ENCODE data around the gene ANKDD1A. TPM values are rescaled to one million over a fixed set of nuclear protein-coding genes. Genes with fewer than 3 reads are reported as not detected.

Gene ANKDD1A
- total RNA-seq, 1 experiment from 2014 or later: 3.3 TPM

DNA sequence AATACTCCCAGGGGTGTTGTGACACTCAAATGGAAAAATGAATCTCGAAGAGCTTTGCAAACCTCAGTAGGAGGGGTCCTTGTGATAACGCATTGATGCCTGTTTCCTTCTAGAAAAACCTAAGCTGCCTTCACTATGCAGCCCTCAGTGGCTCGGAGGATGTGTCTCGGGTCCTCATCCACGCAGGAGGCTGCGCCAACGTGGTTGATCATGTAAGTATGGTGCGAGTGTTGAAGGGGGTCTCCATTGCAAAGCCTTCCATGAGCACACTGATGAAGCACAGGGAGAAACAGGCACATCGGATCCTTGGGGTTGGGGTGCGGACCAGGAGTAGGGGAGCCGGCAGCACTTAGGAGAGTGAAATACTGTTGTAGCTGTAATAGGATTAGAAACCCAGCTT, 22.3 kb downstream of the ANKDD1A start:
- DNase-seq: no peak

DNA sequence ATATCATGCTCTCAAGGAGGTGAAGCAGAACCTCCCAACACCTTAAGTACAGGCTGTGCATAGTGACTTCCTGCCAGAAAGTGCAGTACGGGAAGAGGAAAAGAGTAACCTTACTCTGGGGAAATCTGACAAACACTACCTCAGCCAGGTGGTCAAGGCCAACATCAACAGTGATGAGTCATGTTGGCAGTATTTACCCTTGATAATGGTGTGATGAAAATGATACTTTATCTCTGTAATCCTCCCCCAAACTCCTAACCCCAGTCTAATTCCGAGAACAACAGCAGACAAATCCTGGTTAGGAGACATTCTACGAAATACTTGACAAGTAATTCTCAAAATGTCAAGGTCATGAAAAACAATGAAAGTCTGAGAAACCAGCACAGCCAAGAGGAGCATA, 26.5 kb downstream of the ANKDD1A start:
- no peak for DNase-seq
- Histone ChIP-seq H3K4me3 (no peak overlapping the region), H3K36me3 (no peaks in the 10 kb centered on the region), H3K27me3 (no peaks in the 10 kb centered on the region; the same call in 1 of the 2 replicates), H3K9me3 (no peaks in the 10 kb centered on the region)

More for the DNA sequence above, 22.3 kb downstream of the ANKDD1A start:
- Histone ChIP-seq H3K36me3 (no peaks in the 10 kb centered on the region), H3K27me3 (no peaks in the 10 kb centered on the region), H3K4me3 (no peak overlapping the region), H3K9me3 (no peaks in the 10 kb centered on the region)

DNA sequence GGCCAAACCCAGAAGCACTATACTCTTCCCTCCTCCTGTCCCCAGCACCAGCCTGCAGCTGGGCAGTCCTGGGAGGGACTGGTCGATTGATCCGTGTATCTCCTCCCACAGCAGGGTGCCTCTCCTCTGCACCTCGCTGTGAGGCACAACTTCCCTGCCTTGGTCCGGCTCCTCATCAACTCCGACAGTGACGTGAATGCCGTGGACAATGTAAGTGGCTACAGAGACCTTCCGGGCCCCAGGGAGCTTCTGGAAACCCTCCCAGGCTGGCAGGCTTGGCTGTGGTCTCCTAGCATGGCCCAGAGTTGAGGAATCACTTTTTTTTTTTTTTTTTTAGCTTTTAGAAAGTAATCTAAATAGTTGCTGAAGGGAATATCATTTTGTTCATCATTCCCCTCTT, 30.7 kb downstream of the ANKDD1A start:
- H3K27me3 ChIP-seq: no peaks in the 10 kb centered on the region; the same call in 1 of the 2 replicates
- no peaks in the 10 kb centered on the region for H3K9me3 ChIP-seq
- no peak for DNase-seq
- no peaks in the 10 kb centered on the region for H3K36me3 ChIP-seq
- H3K4me3 ChIP-seq: no peak overlapping the region

DNA sequence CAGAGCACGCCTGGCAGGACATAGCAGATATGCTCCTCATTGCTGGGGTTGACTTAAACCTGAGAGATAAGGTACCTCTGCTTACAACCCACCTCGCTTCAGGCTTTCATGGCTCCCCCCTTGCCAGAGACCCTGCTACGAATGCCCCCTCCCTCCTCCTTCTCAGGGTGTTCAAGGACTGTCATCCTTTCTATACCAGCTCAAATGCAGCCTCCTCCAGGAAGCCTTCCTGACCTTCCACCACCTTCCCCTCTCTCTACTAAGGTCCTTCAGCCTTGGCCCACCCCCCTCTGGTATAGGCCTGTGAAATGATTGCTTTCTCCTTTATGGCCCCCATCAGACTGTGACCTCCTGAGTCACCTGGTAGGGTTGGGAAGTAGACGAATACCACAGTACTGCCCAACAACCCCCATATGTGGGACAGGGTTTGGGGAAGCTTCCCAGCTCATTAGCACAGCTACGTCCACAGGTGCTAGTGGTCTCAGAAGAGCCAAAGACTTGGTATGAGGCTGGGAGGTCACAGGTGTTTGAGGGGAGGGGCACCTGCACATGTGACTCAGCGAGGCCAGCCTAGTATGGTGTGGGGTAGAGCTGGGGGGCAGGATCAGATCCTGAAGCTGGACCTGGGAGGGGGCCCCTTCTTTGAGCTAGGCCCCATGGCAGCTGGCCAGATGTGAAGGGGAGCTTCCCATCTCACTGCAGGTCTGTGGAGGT, 32.0 kb downstream of the ANKDD1A start:
- Histone ChIP-seq H3K27me3 (no peaks in the 10 kb centered on the region; the same call in 1 of the 2 replicates), H3K4me3 (no peak overlapping the region), H3K9me3 (no peaks in the 10 kb centered on the region), H3K36me3 (no peaks in the 10 kb centered on the region)
- no peak for DNase-seq

DNA sequence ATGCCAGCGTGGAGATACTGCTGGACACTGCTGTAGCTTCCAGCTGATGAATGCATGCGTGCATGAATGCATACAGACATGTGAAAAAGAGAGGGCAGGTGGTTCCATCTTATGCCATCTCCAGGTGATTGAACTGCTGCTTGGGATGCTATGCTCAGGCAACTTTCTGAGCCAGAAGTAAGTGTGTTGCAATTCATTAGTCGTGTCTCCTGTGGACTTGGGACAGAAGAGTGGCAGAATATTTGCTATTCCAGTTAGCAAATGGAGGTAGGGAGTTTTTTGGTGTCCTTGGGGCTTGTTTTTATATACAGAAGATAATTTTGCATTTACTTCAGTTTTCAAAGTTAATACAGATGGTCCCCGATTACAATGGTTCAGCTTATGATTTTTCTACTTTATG, 33.3 kb downstream of the ANKDD1A start:
- Histone ChIP-seq H3K9me3 (no peaks in the 10 kb centered on the region), H3K27me3 (no peaks in the 10 kb centered on the region; the same call in 1 of the 2 replicates), H3K4me3 (no peak overlapping the region), H3K36me3 (no peaks in the 10 kb centered on the region)
- no peak for DNase-seq

DNA sequence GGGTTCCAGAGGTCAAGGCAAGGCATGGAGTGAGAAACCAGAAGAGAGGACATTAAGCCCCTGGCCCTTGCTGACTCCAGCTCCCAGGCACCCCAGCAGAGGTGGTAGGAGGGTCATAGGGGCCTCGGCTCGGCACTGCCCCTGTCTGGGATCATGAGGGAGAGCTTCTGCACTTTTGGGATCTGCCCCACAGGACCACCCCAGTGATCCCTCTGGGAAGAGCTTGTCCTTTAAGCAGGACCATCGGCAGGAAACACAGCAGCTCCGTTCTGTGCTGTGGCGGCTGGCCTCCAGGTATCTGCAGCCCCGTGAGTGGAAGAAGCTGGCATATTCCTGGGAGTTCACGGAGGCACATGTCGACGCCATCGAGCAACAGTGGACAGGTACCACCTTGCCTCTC, 35.5 kb downstream of the ANKDD1A start:
- no peaks in the 10 kb centered on the region for H3K36me3 ChIP-seq
- no peak for DNase-seq

DNA sequence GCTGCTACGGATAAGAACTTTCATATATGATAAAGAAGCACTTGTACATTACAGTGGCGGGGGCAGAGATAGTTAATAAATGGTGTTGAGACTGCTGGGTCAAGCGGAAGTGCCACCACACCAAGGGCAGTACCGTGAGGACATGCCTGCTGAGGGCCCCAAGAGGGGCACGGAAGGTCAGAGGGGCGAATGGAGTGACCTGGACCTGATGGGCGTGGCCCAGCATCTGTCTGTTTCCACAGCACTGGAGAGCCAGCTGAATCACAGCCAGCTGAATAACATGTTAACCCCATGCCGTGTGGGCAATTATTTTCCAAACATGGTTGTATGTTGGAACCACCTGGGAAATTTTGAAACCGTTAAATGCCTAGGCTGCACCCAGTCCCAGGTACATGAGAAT, 37.2 kb downstream of the ANKDD1A start:
- Histone ChIP-seq H3K36me3 (no peaks in the 10 kb centered on the region), H3K9me3 (no peaks in the 10 kb centered on the region), H3K4me3 (no peak overlapping the region), H3K27me3 (no peaks in the 10 kb centered on the region)
- no peak for DNase-seq

More for the DNA sequence above, 35.5 kb downstream of the ANKDD1A start:
- Histone ChIP-seq H3K9me3 (no peaks in the 10 kb centered on the region), H3K27me3 (no peaks in the 10 kb centered on the region; the same call in 1 of the 2 replicates), H3K4me3 (no peak overlapping the region)

DNA sequence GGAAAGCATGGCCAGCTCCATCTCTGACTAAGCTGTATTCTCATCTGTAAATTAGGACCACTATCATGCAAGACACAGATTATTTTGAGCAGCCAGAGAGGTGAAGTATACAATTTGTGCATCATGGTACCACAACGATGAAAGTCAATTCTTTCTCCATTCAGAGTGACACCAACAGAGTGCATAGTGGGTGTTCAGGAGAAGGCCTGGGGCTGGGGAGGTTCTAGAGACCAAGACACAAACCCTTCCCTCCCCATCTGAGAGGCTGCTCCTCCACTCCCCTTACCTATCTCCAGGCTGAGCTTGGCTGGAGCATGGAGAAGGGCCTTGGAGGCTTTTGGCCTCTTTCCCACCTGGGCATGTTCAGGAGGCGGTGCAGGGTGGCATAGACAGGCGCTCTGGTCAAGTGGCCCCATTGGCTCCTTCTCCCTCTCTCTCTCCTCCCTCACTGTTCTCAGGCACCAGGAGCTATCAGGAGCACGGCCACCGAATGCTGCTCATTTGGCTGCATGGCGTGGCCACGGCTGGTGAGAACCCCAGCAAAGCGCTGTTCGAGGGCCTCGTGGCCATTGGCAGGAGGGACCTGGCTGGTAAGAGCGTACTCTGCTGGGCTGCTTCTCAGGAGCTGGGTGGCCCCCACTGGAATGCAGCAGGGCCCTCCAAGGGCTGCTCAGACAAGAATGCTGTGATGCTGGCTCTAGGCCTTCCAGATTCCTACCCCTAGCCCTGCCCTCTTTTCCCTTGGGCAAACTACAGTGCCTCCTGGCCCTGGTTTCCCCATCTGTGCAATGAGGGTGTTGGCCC, 37.9 kb downstream of the ANKDD1A start:
- Histone ChIP-seq H3K9me3 (no peaks in the 10 kb centered on the region), H3K27me3 (no peaks in the 10 kb centered on the region), H3K4me3 (no peak overlapping the region), H3K36me3 (no peaks in the 10 kb centered on the region)
- no peak for DNase-seq

DNA sequence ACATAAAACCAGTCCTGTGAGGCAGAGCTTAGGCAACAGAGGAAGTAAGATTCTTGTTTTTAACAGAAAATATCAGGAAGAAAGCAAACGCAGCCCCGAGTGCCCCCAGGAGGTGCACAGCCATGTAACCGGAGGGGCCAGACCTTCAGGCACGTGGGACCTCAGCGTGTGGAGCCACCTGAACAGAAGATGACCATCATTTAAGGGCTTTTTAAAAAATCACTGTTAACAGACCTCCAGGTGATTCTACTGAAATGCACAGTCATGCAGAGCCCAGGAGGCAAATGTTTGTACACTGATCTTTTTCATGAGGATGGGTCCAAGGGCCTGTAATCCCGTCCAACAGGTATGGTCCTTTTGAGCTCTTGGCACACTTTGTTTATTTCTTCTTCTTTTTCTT, 39.2 kb downstream of the ANKDD1A start:
- Histone ChIP-seq H3K4me3 (no peak overlapping the region), H3K9me3 (no peaks in the 10 kb centered on the region), H3K36me3 (peaks cover 6% of the 10 kb centered on the region), H3K27me3 (no peaks in the 10 kb centered on the region)
- no peak for DNase-seq

DNA sequence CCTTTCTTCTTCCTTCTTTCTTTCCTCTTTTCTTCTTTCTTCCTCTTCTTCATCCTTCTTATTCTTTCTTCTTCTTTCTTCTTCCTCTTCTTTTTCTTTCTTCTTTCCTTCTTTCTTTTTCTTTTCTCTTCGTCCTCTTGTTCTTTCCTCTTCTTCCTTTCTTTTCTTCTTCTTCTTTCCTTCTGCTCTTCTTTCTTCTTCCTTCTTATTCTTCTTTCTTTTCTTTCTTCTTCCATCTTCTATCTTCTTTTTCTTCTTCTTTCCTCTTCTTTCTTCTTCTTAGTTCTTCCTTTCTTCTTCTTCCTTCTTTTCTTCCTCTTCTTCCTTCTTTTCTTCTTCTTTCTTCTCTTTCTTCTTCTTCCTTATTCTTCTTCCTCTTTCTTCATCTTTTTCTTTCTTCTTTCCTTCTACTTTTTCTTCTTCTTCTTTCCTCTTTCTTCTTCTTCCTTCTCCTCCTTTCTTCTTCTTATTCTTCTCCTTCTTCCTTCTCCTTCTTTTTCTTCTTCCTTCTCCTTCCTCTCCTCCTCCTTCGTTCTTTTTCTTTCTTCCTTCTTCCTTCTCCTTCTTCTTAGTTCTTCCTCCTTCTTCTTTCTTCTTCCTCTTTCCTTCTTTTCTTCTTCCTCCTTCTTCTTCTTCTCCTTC, 40.2 kb downstream of the ANKDD1A start:
- H3K4me3 ChIP-seq: no peak overlapping the region
- peaks cover 13% of the 10 kb centered on the region for H3K36me3 ChIP-seq
- H3K9me3 ChIP-seq: no peaks in the 10 kb centered on the region
- DNase-seq: no peak
- H3K27me3 ChIP-seq: no peaks in the 10 kb centered on the region

DNA sequence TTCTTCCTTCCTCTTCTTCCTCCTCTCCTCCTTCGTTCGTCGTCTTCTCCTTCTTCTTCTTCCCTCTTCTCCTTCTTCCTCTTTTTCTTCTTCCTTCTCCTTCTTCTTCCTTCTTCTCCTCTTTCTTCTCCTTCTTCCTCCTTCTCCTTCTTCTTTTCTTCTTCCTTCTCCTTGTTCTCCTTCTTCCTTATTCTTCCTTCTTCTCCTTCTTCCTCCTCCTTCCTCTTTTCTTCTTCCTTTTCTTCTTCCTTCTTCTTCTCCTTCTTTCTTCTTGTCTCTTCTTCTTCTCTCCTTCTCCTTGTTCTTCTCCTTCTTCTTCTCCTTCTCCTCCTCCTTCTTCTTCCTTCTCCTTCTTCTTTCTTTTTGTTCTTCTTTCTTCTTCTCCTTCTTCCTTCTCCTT, 42.7 kb downstream of the ANKDD1A start:
- Histone ChIP-seq H3K9me3 (no peaks in the 10 kb centered on the region), H3K36me3 (peaks cover 35% of the 10 kb centered on the region), H3K27me3 (no peaks in the 10 kb centered on the region), H3K4me3 (no peak overlapping the region)
- no peak for DNase-seq

DNA sequence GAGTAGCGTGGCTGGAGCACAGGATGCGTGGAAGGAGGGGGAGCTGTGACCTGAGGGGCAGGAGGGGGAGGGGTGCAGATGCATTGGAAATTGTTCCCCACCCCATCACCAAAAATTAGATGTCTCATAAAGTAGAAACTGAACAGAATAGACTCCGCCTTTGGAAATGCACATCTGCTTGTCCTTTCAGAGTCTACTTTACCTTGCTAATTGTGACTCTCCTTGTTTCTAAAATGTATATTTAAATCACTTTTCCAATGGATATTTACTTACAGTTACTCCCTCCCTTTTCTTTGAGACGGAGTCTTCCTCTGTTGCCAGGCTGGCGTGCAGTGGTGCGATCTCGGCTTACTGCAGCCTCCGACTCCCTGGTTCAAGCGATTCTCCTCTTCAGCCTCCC, 47.4 kb downstream of the ANKDD1A start:
- no peak for DNase-seq
- Histone ChIP-seq H3K36me3 (peaks cover 75% of the 10 kb centered on the region), H3K27me3 (no peaks in the 10 kb centered on the region), H3K4me3 (no peak overlapping the region), H3K9me3 (no peaks in the 10 kb centered on the region)

DNA sequence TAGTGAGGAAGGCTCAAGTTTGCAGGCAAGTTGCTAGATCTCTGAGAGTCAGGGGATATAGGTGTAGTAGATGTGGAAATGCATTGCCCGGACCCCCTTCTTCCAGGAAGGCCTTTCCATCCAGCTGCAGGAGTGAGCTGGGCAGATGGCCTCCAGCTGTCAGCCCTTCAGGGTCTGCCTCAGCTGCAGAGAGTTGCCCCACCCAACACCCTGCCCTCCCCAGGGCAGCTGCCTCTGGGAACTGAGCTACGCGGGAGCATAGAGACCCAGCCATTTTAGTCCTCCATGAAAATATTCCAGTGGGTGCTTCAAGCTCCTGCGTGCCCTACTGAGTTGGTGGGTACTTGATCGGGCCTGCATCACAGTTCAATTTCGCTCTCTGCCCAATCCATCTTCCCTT, 48.5 kb downstream of the ANKDD1A start:
- H3K36me3 ChIP-seq: peaks cover 85% of the 10 kb centered on the region
- no peaks in the 10 kb centered on the region for H3K9me3 ChIP-seq
- H3K27me3 ChIP-seq: no peaks in the 10 kb centered on the region
- H3K4me3 ChIP-seq: no peak overlapping the region
- no peak for DNase-seq

DNA sequence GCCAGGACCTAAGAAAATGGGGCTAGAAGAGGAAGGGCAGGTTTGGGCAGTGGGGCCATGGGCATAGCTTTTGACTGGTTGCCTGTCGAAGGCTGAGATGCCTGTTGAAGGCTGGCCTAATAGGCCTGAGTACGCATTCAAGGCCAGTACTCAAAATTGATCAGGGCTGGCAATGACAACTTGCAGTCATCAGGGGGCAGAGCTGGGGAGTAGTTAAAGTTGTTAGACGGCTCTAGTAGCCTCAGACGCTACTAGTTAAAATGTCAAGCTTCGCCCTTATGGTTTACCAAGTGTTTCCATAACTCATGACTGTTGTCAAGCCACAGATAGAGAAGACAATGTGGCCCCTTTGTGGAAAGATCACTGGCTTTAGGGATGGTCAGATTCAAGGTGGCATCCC, 49.3 kb downstream of the ANKDD1A start:
- no peaks in the 10 kb centered on the region for H3K9me3 ChIP-seq
- no peak for DNase-seq
- H3K4me3 ChIP-seq: no peak overlapping the region
- peaks cover 85% of the 10 kb centered on the region for H3K36me3 ChIP-seq
- no peaks in the 10 kb centered on the region for H3K27me3 ChIP-seq

DNA sequence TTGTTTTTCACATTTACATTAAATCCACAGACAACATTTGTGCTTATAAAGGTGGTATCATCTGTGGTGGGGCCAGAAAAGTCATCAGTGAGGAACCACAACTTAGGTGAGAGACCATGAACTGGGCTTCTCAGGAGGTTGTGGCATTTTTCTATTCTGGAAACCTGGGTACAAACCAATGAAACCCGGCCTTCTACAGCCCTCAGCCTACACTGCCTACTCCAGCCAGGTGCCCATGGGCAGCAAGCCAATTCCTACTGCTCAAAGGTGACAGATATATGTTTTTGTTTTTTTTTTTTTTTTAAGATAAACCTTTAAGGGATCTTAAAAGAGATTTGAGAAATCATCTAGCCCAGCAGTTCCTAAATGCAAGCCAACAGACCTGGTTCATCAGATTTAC, 57.7 kb downstream of the ANKDD1A start:
- Histone ChIP-seq H3K27me3 (no peaks in the 10 kb centered on the region), H3K9me3 (no peaks in the 10 kb centered on the region), H3K36me3 (peaks cover 73% of the 10 kb centered on the region), H3K4me3 (no peak overlapping the region)
- no peak for DNase-seq

DNA sequence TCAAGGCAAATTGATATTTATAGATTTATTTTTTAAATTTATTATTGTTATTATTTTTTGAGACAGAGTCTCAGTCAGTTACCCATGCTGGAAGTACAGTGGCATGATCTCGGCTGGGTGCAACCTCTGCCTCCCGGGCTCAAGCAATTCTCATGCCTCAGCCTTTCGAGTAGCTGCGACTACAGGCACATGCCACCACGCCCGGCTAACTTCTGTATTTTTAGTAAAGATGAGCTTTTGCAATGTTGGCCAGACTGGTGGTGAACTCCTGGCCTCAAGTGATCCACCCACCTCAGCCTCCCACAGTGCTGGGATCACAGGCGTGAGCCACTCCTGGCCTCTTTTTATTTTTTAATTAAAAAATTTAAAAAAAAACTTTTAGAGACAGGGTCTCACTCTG, 59.0 kb downstream of the ANKDD1A start:
- Histone ChIP-seq H3K36me3 (peaks cover 70% of the 10 kb centered on the region), H3K4me3 (no peak overlapping the region), H3K9me3 (no peaks in the 10 kb centered on the region), H3K27me3 (no peaks in the 10 kb centered on the region)
- DNase-seq: no peak

DNA sequence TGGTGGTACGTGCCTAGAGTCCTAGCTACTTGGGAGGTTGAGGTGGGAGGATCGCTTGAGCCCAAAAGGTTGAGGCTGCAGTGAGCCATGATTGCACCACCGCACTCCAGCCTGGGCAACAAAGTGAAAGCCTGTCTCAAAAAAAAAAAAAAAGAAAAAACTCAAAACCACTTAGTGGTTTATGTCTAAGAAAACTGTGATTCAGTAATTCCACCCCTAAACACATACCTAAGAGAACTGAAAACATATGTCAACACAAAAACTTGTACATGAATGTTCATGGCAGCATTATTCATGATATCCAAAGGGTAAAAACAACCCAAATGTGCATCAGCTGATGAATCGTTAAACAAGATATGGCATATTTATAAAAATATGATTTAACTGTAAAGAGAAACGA, 63.7 kb downstream of the ANKDD1A start:
- no peaks in the 10 kb centered on the region for H3K27me3 ChIP-seq
- no peak for DNase-seq
- H3K4me3 ChIP-seq: no peak overlapping the region
- peaks cover 71% of the 10 kb centered on the region for H3K36me3 ChIP-seq
- no peaks in the 10 kb centered on the region for H3K9me3 ChIP-seq
